GM12891 (cell line): ENCODE data around the gene HAS3.

Source experiments
- DNase-seq: peaks from one replicate; pipeline ENCODE4 v3.0.0; 2011; ENCODE audit warnings: low spot score; ENCODE audit not compliant: insufficient read length
- FAIRE-seq: peaks from 2 replicates; lab custom pipeline; 2011; peaks lifted over from hg19 to GRCh38; lab: Jason Lieb, UNC
- PAX5 ChIP-seq: IDR thresholded peaks from 2 replicates; pipeline ENCODE4 v1.6.1; 2011; ENCODE audit warnings: low read length, moderate library complexity, mild to moderate bottlenecking; ENCODE audit not compliant: insufficient read depth, severe bottlenecking
- POLR2A ChIP-seq: IDR thresholded peaks from 2 replicates; pipeline ENCODE4 v1.6.1; 2011; ENCODE audit warnings: low read depth, low read length, control low read depth
- POLR2AphosphoS5 ChIP-seq: IDR thresholded peaks from 2 replicates; pipeline ENCODE4 v1.6.1; 2011; ENCODE audit warnings: low read depth, low read length, control low read depth
- POU2F2 ChIP-seq: IDR thresholded peaks from 2 replicates; pipeline ENCODE4 v1.6.1; 2011; ENCODE audit warnings: low read depth, mild to moderate bottlenecking, control low read depth, low read length, moderate library complexity
- SPI1 ChIP-seq: IDR thresholded peaks from 2 replicates; pipeline ENCODE4 v1.6.1; 2011; ENCODE audit warnings: low read depth, low read length, control low read depth
- TAF1 ChIP-seq: IDR thresholded peaks from 2 replicates; pipeline ENCODE4 v1.6.1; 2011; ENCODE audit warnings: low read depth, low read length, control low read depth

The HAS3 gene

GRCh38 chr16:69089091-69089910 lies 16.2 kb upstream of the HAS3 start:
- FAIRE-seq (no peak), DNase-seq (peak; percentile 45)
- no peak for TF ChIP-seq SPI1
- TF ChIP-seq POU2F2, result no peak
- TF ChIP-seq PAX5, result no peak
- TF ChIP-seq POLR2A, result no peak
- no peak for TF ChIP-seq TAF1
- no peak for TF ChIP-seq POLR2AphosphoS5

GRCh38 chr16:69093974-69094373 lies 11.5 kb upstream of the HAS3 start:
- TF ChIP-seq SPI1 (no peak), PAX5 (no peak), POLR2A (no peak), TAF1 (no peak), POLR2AphosphoS5 (no peak), POU2F2 (no peak)
- DNase-seq (no peak), FAIRE-seq (no peak)

- FAIRE-seq, result no peak
- no peak for TF ChIP-seq SPI1
- no peak for TF ChIP-seq PAX5
- TF ChIP-seq TAF1, result no peak
- no peak for TF ChIP-seq POLR2AphosphoS5
- no peak for TF ChIP-seq POLR2A
- TF ChIP-seq POU2F2, result no peak
- DNase-seq, result no peak
Observed at GRCh38 chr16:69094501-69094900, 11.0 kb upstream of the HAS3 start.

- TF ChIP-seq POLR2AphosphoS5, result no peak
- no peak for TF ChIP-seq POLR2A
- TF ChIP-seq POU2F2, result no peak
- no peak for TF ChIP-seq SPI1
- no peak for TF ChIP-seq TAF1
- no peak for TF ChIP-seq PAX5
- FAIRE-seq (no peak), DNase-seq (no peak)
Observed at GRCh38 chr16:69095193-69095592, 10.3 kb upstream of the HAS3 start.

GRCh38 chr16:69100071-69100691 lies 5.3 kb upstream of the HAS3 start:
- no peak for DNase-seq
- FAIRE-seq, result no peak
- TF ChIP-seq POU2F2, result no peak
- no peak for TF ChIP-seq TAF1
- no peak for TF ChIP-seq POLR2A
- TF ChIP-seq SPI1, result no peak
- no peak for TF ChIP-seq POLR2AphosphoS5
- no peak for TF ChIP-seq PAX5

GRCh38 chr16:69106491-69107315 lies 1.2 kb downstream of the HAS3 start:
- no peak for FAIRE-seq
- DNase-seq, result peak; percentile 46
- TF ChIP-seq SPI1 (no peak), PAX5 (no peak), POLR2AphosphoS5 (no peak), POU2F2 (no peak), POLR2A (no peak), TAF1 (no peak)

GRCh38 chr16:69107316-69107962 lies 2.0 kb downstream of the HAS3 start:
- DNase-seq, result peak; percentile 26
- peak; percentile 41 for FAIRE-seq
- TF ChIP-seq TAF1, result no peak

- DNase-seq (no peak), FAIRE-seq (peak; percentile 43)
- TF ChIP-seq SPI1 (no peak), PAX5 (no peak), POU2F2 (no peak), POLR2AphosphoS5 (no peak), TAF1 (no peak)
Observed at GRCh38 chr16:69108064-69108904, 2.8 kb downstream of the HAS3 start.

- DNase-seq (no peak), FAIRE-seq (no peak)
- TF ChIP-seq TAF1, result no peak
- no peak for TF ChIP-seq POU2F2
Observed at GRCh38 chr16:69108905-69109252, 3.4 kb downstream of the HAS3 start.
